ENCODE data around the gene DONSON. TPM values are rescaled to one million over a fixed set of nuclear protein-coding genes. Genes with fewer than 3 reads are reported as not detected.
"Not testable (repeated sequence)": the region's sequence is repeated elsewhere in the genome, so short reads cannot be mapped to it uniquely, and the experiment has no call there.

DONSON gene
- total RNA-seq, 2 experiments from 2014 or later: 43.3 to 44.1 TPM

DNA sequence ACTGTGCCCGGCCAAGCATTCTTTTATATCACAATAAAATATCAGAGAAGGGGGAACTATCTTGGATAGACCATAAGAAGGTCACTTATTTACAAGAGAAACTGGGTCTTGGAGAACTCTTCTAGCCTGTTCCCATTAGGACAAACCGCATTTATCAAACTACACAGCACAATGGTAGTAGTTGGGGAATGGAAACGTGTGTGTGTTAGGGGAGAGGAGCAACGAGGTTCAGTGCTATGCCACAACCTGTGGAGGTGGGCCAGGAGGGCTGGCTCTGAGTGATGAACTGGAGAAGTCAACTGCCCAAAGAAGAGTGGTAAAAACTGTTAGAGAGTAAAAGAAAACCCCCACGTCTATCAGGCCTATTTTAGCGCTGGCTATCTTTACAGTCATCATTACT lies 1.6 kb downstream of the DONSON start:
- Mint-ChIP-seq H3K9me3 (ENCODE audit: insufficient read depth) (no peaks in the 10 kb centered on the region), H3K36me3 (ENCODE audit: low read depth) (peaks cover 37% of the 10 kb centered on the region), H3K27me3 (ENCODE audit: low read depth) (no peaks in the 10 kb centered on the region), H3K27ac (no peak overlapping the region), H3K4me3 (peak overlapping the region; percentile 91), H3K4me1 (ENCODE audit: low read depth) (peaks cover 26% of the 10 kb centered on the region)
- no peak for DNase-seq
- ChIA-PET POLR2A (no interaction called here), CTCF (interaction anchor here (1.2 kb wide), 1 partner anchor 19 kb away, joined by 12 read pairs; no protein-coding TSS in a partner anchor)
- no peak for ATAC-seq

- Mint-ChIP-seq H3K27ac (no peak overlapping the region), H3K9me3 (ENCODE audit: insufficient read depth) (no peaks in the 10 kb centered on the region), H3K27me3 (ENCODE audit: low read depth) (no peaks in the 10 kb centered on the region), H3K4me1 (ENCODE audit: low read depth) (peaks cover 24% of the 10 kb centered on the region), H3K4me3 (no peak overlapping the region), H3K36me3 (ENCODE audit: low read depth) (peaks cover 45% of the 10 kb centered on the region)
- CTCF ChIA-PET: interaction anchor here (2.5 kb wide), 1 partner anchor 21 kb away, joined by 22 read pairs; no protein-coding TSS in a partner anchor
- DNase-seq (no peak), ATAC-seq (no peak)
- POLR2A ChIA-PET: no interaction called here
These were observed 4.0 kb downstream of the DONSON start for GRCh38 chr21:33584455-33584854.

GRCh38 chr21:33578959-33579542 lies 9.4 kb downstream of the DONSON start:
- CTCF ChIA-PET: interaction anchor here (2.4 kb wide), 1 partner anchor 27 kb away, joined by 6 read pairs; no protein-coding TSS in a partner anchor
- DNase-seq: no peak
- H3K4me1 Mint-ChIP-seq (ENCODE audit: low read depth): peaks cover 9% of the 10 kb centered on the region
- H3K4me3 Mint-ChIP-seq: no peak overlapping the region
- H3K27me3 Mint-ChIP-seq (ENCODE audit: low read depth): no peaks in the 10 kb centered on the region
- POLR2A ChIA-PET: interaction anchor here (1.2 kb wide), 1 partner anchor 28 kb away, joined by 4 read pairs; no protein-coding TSS in a partner anchor
- no peaks in the 10 kb centered on the region for H3K9me3 Mint-ChIP-seq (ENCODE audit: insufficient read depth)
- no peak for ATAC-seq
- peaks cover 59% of the 10 kb centered on the region for H3K36me3 Mint-ChIP-seq (ENCODE audit: low read depth)
- H3K27ac Mint-ChIP-seq: peak overlapping the region; percentile 39

DNA sequence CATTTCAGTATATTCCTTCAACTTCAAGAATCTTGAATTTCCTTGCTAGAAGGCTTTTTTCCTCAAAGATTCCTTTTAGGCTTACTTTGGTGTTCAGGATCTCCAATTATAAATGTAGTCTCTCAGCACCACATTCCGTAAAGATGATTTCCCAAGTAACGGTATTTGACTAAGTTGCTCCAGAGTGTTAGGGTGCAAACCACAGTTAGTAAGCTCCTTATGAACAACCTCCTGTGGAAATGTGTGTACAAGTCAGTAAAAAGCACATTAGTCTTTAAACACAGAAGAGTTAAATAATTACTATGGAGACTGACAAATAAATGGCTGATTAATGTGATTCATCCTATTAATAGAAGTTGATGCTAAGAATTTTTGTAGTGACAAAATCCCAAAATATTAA lies 10.3 kb downstream of the DONSON start:
- H3K27me3 Mint-ChIP-seq (ENCODE audit: low read depth): no peaks in the 10 kb centered on the region
- H3K4me3 Mint-ChIP-seq: no peak overlapping the region
- ATAC-seq (no peak), DNase-seq (no peak)
- peaks cover 9% of the 10 kb centered on the region for H3K4me1 Mint-ChIP-seq (ENCODE audit: low read depth)
- H3K36me3 Mint-ChIP-seq (ENCODE audit: low read depth): peaks cover 64% of the 10 kb centered on the region
- ChIA-PET CTCF (interaction anchor here (2.4 kb wide), 1 partner anchor 28 kb away, joined by 6 read pairs; no protein-coding TSS in a partner anchor), POLR2A (interaction anchor here (0.7 to 1.5 kb wide), 2 partner anchors 10 to 42 kb away, joined by 3 to 7 read pairs; partner anchors contain the start of gene DONSON)
- H3K27ac Mint-ChIP-seq: no peak overlapping the region
- no peaks in the 10 kb centered on the region for H3K9me3 Mint-ChIP-seq (ENCODE audit: insufficient read depth)

GRCh38 chr21:33576741-33577141 lies 11.7 kb downstream of the DONSON start:
- not testable (repeated sequence) for H3K4me3 Mint-ChIP-seq; ATAC-seq; H3K9me3 Mint-ChIP-seq (ENCODE audit: insufficient read depth); H3K27me3 Mint-ChIP-seq (ENCODE audit: low read depth); H3K27ac Mint-ChIP-seq; DNase-seq; H3K4me1 Mint-ChIP-seq (ENCODE audit: low read depth)
- H3K36me3 Mint-ChIP-seq (ENCODE audit: low read depth): peaks cover 65% of the 10 kb centered on the region
- ChIA-PET CTCF (interaction anchor here (2.4 kb wide), 1 partner anchor 29 kb away, joined by 6 read pairs; no protein-coding TSS in a partner anchor), POLR2A (interaction anchor here (1.5 kb wide), 1 partner anchor 11 kb away, joined by 7 read pairs; the partner anchor contains the start of gene DONSON)

DNA sequence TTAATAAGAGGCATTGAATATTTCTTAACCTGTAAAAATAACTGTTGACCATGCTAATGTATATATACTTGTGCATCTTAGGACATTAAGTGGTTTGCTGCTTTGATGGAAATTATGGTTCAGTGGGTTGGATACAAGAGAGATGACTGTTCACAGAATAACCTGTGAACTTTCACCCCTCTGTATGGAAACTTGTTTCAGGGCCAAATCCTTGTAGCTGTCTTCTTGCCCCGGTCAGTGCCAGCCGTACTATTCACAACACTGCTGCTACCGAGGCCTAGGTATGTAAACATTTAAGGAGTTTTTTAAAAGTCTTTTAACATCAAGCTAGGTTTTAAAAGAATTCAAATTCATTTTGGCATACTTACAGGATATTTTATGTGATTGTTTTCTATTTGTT lies 16.1 kb downstream of the DONSON start:
- CTCF ChIA-PET: interaction anchor here (0.8 to 4.5 kb wide), 3 partner anchors 16 to 33 kb away, joined by 3 to 30 read pairs (median 7); partner anchors contain the start of gene DONSON
- H3K4me3 Mint-ChIP-seq: no peak overlapping the region
- ATAC-seq: no peak

GRCh38 chr21:33569991-33570390 lies 18.5 kb downstream of the DONSON start:
- DNase-seq (no peak), ATAC-seq (no peak)
- no peaks in the 10 kb centered on the region for H3K9me3 Mint-ChIP-seq (ENCODE audit: insufficient read depth)
- no peaks in the 10 kb centered on the region for H3K4me1 Mint-ChIP-seq (ENCODE audit: low read depth)
- H3K27ac Mint-ChIP-seq: no peak overlapping the region
- peaks cover 58% of the 10 kb centered on the region for H3K36me3 Mint-ChIP-seq (ENCODE audit: low read depth)
- no peaks in the 10 kb centered on the region for H3K27me3 Mint-ChIP-seq (ENCODE audit: low read depth)
- ChIA-PET POLR2A (interaction anchor here (2.2 kb wide), 1 partner anchor 18 kb away, joined by 6 read pairs; the partner anchor contains the start of gene DONSON), CTCF (no interaction called here)
- H3K4me3 Mint-ChIP-seq: no peak overlapping the region

More for the DNA sequence above, 16.1 kb downstream of the DONSON start:
- DNase-seq: no peak
- Mint-ChIP-seq H3K27me3 (ENCODE audit: low read depth) (no peaks in the 10 kb centered on the region), H3K36me3 (ENCODE audit: low read depth) (peaks cover 69% of the 10 kb centered on the region), H3K4me1 (ENCODE audit: low read depth) (no peaks in the 10 kb centered on the region), H3K9me3 (ENCODE audit: insufficient read depth) (no peaks in the 10 kb centered on the region), H3K27ac (no peak overlapping the region)
- POLR2A ChIA-PET: interaction anchor here (0.8 to 1.4 kb wide), 2 partner anchors 11 to 29 kb away, joined by 3 to 5 read pairs; partner anchors contain the start of gene SON

DNA sequence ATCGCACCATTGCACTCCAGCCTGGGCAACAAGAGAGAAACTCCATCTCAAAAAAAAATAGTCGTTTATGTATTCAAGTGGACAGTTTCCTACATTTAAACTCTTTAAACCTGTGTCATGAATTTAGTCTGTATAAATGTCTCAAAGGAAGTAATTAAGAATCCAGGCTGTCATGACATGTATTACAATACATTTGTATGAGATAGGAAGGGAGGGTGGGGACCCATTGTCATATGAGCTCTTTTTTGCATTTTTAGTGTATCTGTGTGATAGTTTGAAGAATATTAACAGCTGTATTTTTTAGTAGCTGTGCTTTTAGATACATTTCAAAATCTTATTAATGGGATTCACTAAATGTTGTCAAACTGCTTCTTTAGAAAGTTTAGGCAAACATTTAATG lies 20.0 kb downstream of the DONSON start:
- Mint-ChIP-seq H3K27ac (no peak overlapping the region), H3K9me3 (ENCODE audit: insufficient read depth) (no peaks in the 10 kb centered on the region), H3K36me3 (ENCODE audit: low read depth) (peaks cover 56% of the 10 kb centered on the region), H3K4me1 (ENCODE audit: low read depth) (no peaks in the 10 kb centered on the region), H3K4me3 (no peak overlapping the region), H3K27me3 (ENCODE audit: low read depth) (no peaks in the 10 kb centered on the region)
- DNase-seq: no peak
- ChIA-PET POLR2A (no interaction called here), CTCF (interaction anchor here (0.7 to 5.4 kb wide), 3 partner anchors 13 to 124 kb away, joined by 3 to 22 read pairs (median 8); no protein-coding TSS in a partner anchor)
- ATAC-seq: no peak

DNA sequence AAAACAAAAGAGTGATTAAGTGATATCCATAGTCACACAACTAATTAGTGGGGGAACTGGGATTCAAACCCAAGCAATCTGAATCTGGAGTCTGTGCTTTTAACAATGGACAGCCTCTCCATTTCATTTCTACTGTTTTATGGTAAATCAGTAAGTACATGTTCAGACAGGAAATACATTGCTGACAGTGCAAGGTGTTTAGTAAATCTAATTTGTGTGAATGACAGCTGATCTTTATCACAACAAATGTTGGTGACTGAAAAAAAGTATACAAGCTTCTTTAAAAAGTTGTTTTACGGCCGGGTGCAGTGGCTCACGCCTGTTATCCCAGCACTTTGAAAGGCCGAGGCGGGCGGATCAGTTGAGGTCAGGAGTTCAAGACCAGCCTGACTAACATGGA lies 20.6 kb downstream of the DONSON start:
- H3K9me3 Mint-ChIP-seq (ENCODE audit: insufficient read depth): no peaks in the 10 kb centered on the region
- ChIA-PET POLR2A (no interaction called here), CTCF (interaction anchor here (0.7 to 5.4 kb wide), 4 partner anchors 12 to 123 kb away, joined by 3 to 22 read pairs (median 6); no protein-coding TSS in a partner anchor)
- no peak for DNase-seq
- peaks cover 55% of the 10 kb centered on the region for H3K36me3 Mint-ChIP-seq (ENCODE audit: low read depth)
- no peaks in the 10 kb centered on the region for H3K4me1 Mint-ChIP-seq (ENCODE audit: low read depth)
- no peaks in the 10 kb centered on the region for H3K27me3 Mint-ChIP-seq (ENCODE audit: low read depth)
- ATAC-seq: no peak
- H3K27ac Mint-ChIP-seq: no peak overlapping the region
- no peak overlapping the region for H3K4me3 Mint-ChIP-seq

- peaks cover under 1% of the 10 kb centered on the region for H3K4me1 Mint-ChIP-seq (ENCODE audit: low read depth)
- POLR2A ChIA-PET: interaction anchor here (1.4 kb wide), 1 partner anchor 15 kb away, joined by 3 read pairs; no protein-coding TSS in a partner anchor
- CTCF ChIA-PET: interaction anchor here (5.4 kb wide), 1 partner anchor 11 kb away, joined by 22 read pairs; no protein-coding TSS in a partner anchor
- H3K27me3 Mint-ChIP-seq (ENCODE audit: low read depth): no peaks in the 10 kb centered on the region
- H3K36me3 Mint-ChIP-seq (ENCODE audit: low read depth): peaks cover 52% of the 10 kb centered on the region
- ATAC-seq: no peak
- H3K9me3 Mint-ChIP-seq (ENCODE audit: insufficient read depth): no peaks in the 10 kb centered on the region
- no peak overlapping the region for H3K4me3 Mint-ChIP-seq
- DNase-seq: no peak
- H3K27ac Mint-ChIP-seq: no peak overlapping the region
These were observed 22.0 kb downstream of the DONSON start for GRCh38 chr21:33566514-33566913.

- ATAC-seq (no peak), DNase-seq (no peak)
- ChIA-PET POLR2A (no interaction called here), CTCF (interaction anchor here (1.5 kb wide), 1 partner anchor 43 kb away, joined by 5 read pairs; no protein-coding TSS in a partner anchor)
- Mint-ChIP-seq H3K4me3 (no peak overlapping the region), H3K27me3 (ENCODE audit: low read depth) (no peaks in the 10 kb centered on the region), H3K9me3 (ENCODE audit: insufficient read depth) (no peaks in the 10 kb centered on the region), H3K27ac (no peak overlapping the region), H3K36me3 (ENCODE audit: low read depth) (peaks cover 63% of the 10 kb centered on the region), H3K4me1 (ENCODE audit: low read depth) (peaks cover 10% of the 10 kb centered on the region)
These were observed 26.1 kb downstream of the DONSON start for GRCh38 chr21:33562389-33562788.

- POLR2A ChIA-PET: no interaction called here
- DNase-seq (no peak), ATAC-seq (no peak)
- peaks cover 15% of the 10 kb centered on the region for H3K4me1 Mint-ChIP-seq (ENCODE audit: low read depth)
- H3K4me3 Mint-ChIP-seq: no peak overlapping the region
- no peaks in the 10 kb centered on the region for H3K27me3 Mint-ChIP-seq (ENCODE audit: low read depth)
- CTCF ChIA-PET: interaction anchor here (1.3 kb wide), 1 partner anchor 44 kb away, joined by 4 read pairs; no protein-coding TSS in a partner anchor
- peaks cover 68% of the 10 kb centered on the region for H3K36me3 Mint-ChIP-seq (ENCODE audit: low read depth)
- H3K9me3 Mint-ChIP-seq (ENCODE audit: insufficient read depth): no peaks in the 10 kb centered on the region
- H3K27ac Mint-ChIP-seq: no peak overlapping the region
These were observed 27.1 kb downstream of the DONSON start for GRCh38 chr21:33561373-33561772.

Data from activated CD8-positive, alpha-beta T cell treated with anti-CD3 and anti-CD28 coated beads, Interleukin-2, amount 10 ng/mL, durations not matched to agents 7 days and 5 days (primary cell).